Karpas-422 (cell line): ENCODE measurements around the gene ADPRHL1. TPM values are rescaled to one million over a fixed set of nuclear protein-coding genes. Genes with fewer than 3 reads are reported as not detected.

ENCODE experiments used
- DNase-seq: peaks from one replicate; pipeline ENCODE4 v3.0.0-alpha.2; 2015
- H2AFZ ChIP-seq: fragments of 200-600 bp; sonication (generic); 2 replicates; pipeline ENCODE4 v1.6.1; 2014; ENCODE audit warnings: antibody characterized with exemption, low read length, mixed read lengths
- H3K27ac ChIP-seq: fragments of 200-600 bp; sonication (generic); 2 replicates; pipeline ENCODE4 v1.5.1; 2014; ENCODE audit warnings: mild to moderate bottlenecking, low read length, moderate library complexity
- H3K27me3 ChIP-seq: fragments of 200-600 bp; sonication (generic); 2 replicates; pipeline ENCODE4 v1.6.1; 2014; ENCODE audit warnings: low read length, mixed read lengths
- H3K36me3 ChIP-seq: fragments of 200-600 bp; sonication (generic); 2 replicates; pipeline ENCODE4 v1.6.1; 2014; ENCODE audit warnings: low read length, mixed read lengths; ENCODE audit not compliant: insufficient read depth
- H3K4me1 ChIP-seq: fragments of 200-600 bp; sonication (generic); 2 replicates; pipeline ENCODE4 v1.6.1; 2014; ENCODE audit warnings: mild to moderate bottlenecking, low read length, mixed read lengths
- H3K4me2 ChIP-seq: fragments of 200-600 bp; sonication (generic); 2 replicates; pipeline ENCODE4 v1.6.1; 2014; ENCODE audit warnings: low read length, low read depth, mild to moderate bottlenecking; ENCODE audit not compliant: poor library complexity, severe bottlenecking
- H3K4me3 ChIP-seq: fragments of 200-600 bp; sonication (generic); 2 replicates; pipeline ENCODE4 v1.5.1; 2014; ENCODE audit warnings: mild to moderate bottlenecking, antibody characterized with exemption, low read length, mixed read lengths
- H3K79me2 ChIP-seq: fragments of 200-600 bp; sonication (generic); 2 replicates; pipeline ENCODE4 v1.6.1; 2014; ENCODE audit warnings: mild to moderate bottlenecking, low read length, mixed read lengths
- H3K9ac ChIP-seq: fragments of 200-600 bp; sonication (generic); 2 replicates; pipeline ENCODE4 v1.6.0; 2014; ENCODE audit warnings: low read length
- H3K9me2 ChIP-seq: fragments of 200-600 bp; sonication (generic), shearing (Covaris generic); replicated peaks from 2 replicates; pipeline ENCODE4 v1.6.0; 2014; ENCODE audit warnings: mild to moderate bottlenecking, low read length, moderate library complexity; ENCODE audit not compliant: insufficient read depth
- H3K9me3 ChIP-seq: fragments of 300-700, 200-600 bp; sonication (generic); 2 replicates; pipeline ENCODE4 v1.6.1; 2014; ENCODE audit warnings: low read length, mixed read lengths
- H4K20me1 ChIP-seq: fragments of 200-600 bp; sonication (generic); 2 replicates; pipeline ENCODE4 v1.6.1; 2014; ENCODE audit warnings: mild to moderate bottlenecking, antibody characterized with exemption, low read length, low read depth; ENCODE audit not compliant: insufficient read depth
- total RNA-seq: library from RNA; depleted of rRNA; stranded (reverse); fragments of >200 nt; shearing (Covaris generic); gene quantifications from 2 replicates; pipeline ENCODE4 v1.2.3, GENCODE V29; 2014; ENCODE audit warnings: low replicate concordance

Gene ADPRHL1
- total RNA-seq, 1 experiment from 2014 or later: 10.2 TPM

DNA sequence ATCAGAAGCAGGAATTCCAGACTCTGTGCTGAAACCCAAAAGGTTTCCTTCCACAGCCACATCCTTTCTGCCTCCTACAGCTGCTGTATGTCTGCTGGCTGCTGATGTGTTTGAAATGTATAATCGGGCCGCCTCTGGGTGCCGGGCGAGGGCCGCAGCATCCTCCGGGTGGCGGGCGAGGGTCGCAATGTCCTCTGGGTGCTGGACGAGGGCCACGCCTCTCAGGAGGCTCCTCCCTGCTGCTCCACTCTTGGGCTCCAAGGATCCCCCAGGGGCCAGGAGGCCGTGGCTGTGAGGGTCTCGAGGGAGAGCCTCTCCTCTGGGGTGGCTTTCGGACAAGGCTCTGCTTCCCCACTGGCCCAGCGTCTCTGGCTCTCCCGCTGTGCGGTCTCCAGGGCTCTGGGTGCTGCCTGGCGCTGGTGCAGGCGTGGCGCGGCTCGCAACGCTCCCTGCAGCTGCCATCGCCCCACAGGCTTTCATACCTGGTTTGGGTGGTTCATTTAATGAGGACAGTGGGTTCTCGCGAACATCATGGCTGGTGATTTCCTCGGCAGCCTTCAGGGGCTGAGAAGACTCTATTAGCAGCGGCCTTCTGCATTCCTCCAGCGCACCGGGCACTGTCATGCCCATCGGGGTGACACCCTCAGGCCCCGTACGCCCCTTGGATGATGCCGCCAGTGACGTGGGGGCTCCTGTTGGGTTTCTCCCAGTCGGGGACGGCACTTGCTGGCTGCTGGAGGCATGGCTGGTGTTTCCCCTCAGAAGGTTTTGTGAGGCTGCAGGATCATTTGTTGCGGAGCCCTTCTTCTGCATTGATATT lies 47.6 kb downstream of the ADPRHL1 start:
- Histone ChIP-seq H3K27me3 (no peaks in the 10 kb centered on the region), H3K9me3 (no peaks in the 10 kb centered on the region), H3K36me3 (no peaks in the 10 kb centered on the region), H4K20me1 (no peaks in the 10 kb centered on the region), H3K4me3 (peak overlapping the region; percentile 27; the same call in 1 of the 2 replicates), H2AFZ (no peak overlapping the region), H3K4me2 (peak overlapping the region; percentile 40), H3K27ac (no peak overlapping the region), H3K9ac (peak overlapping the region; percentile 30; the same call in 1 of the 2 replicates), H3K79me2 (no peaks in the 10 kb centered on the region), H3K4me1 (peaks cover 45% of the 10 kb centered on the region), H3K9me2 (no peaks in the 10 kb centered on the region)
- no peak for DNase-seq

DNA sequence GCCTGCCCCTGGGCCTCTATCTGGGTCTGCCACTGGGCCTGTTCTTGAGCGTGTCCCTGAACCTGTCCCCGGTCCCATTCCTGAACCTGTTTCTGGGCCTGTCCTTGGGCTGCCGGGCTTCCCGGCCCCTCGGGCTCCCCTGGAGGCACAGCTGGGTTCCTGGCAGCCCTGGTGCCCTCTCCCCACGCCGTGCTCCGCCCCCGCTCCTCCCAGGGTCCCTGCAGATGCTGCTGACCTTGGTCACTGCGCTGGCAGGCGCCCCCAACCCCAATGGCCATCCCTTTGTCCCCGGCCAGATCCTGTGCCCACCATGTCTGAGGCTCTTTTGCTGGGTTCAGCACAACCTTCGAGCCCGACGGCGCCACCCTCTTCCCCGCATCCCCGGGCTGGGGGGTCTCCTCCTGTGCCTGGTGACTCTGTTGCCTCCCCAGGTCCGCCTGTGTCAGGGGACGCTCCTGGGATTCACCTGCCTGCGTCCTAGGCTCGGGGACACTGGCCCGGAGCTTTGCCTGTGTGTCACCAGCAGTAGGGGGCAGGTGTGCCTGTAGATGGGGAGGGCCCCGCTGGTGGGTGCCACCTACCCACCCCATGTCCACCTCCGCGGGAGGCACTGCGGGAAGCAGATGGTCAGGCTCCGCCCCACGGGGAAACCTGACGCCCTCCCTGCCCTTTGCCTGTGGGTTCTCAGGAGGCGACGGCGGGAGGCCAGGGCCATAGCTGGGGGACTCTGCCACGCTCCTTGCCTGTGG lies 48.4 kb downstream of the ADPRHL1 start:
- Histone ChIP-seq H3K4me2 (peak overlapping the region; percentile 40), H3K4me3 (peak overlapping the region; percentile 27; the same call in 1 of the 2 replicates), H4K20me1 (no peaks in the 10 kb centered on the region), H3K27ac (no peak overlapping the region), H3K9ac (peak overlapping the region; percentile 30; the same call in 1 of the 2 replicates), H2AFZ (no peak overlapping the region), H3K27me3 (no peaks in the 10 kb centered on the region), H3K9me3 (no peaks in the 10 kb centered on the region), H3K36me3 (no peaks in the 10 kb centered on the region), H3K9me2 (no peaks in the 10 kb centered on the region), H3K4me1 (peaks cover 40% of the 10 kb centered on the region), H3K79me2 (no peaks in the 10 kb centered on the region)
- no peak for DNase-seq

DNA sequence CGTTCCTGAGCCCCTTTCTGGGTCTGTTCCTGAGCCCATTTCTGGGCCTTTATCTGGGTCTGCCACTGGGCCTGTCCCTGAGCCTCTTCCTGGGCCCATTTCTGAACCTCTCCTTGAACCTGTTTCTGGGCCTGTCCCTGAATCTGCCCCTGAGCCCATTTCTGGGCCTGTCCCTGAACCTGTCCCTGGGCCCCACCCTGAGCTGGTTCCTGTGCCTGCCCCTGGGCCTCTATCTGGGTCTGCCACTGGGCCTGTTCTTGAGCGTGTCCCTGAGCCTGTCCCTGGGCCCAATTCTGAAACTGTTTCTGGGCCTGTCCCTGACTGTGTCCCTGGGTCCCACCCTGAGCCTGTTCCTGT lies 48.9 kb downstream of the ADPRHL1 start:
- H3K27ac ChIP-seq: no peak overlapping the region
- H3K4me3 ChIP-seq: no peak overlapping the region
- H3K27me3 ChIP-seq: no peaks in the 10 kb centered on the region
- no peaks in the 10 kb centered on the region; the same call in 1 of the 2 replicates for H4K20me1 ChIP-seq
- no peaks in the 10 kb centered on the region for H3K9me2 ChIP-seq
- H3K4me1 ChIP-seq: peaks cover 38% of the 10 kb centered on the region
- H3K79me2 ChIP-seq: no peaks in the 10 kb centered on the region
- DNase-seq: no peak
- no peak overlapping the region for H3K4me2 ChIP-seq
- H3K36me3 ChIP-seq: no peaks in the 10 kb centered on the region
- no peak overlapping the region for H2AFZ ChIP-seq
- no peaks in the 10 kb centered on the region for H3K9me3 ChIP-seq
- H3K9ac ChIP-seq: no peak overlapping the region

DNA sequence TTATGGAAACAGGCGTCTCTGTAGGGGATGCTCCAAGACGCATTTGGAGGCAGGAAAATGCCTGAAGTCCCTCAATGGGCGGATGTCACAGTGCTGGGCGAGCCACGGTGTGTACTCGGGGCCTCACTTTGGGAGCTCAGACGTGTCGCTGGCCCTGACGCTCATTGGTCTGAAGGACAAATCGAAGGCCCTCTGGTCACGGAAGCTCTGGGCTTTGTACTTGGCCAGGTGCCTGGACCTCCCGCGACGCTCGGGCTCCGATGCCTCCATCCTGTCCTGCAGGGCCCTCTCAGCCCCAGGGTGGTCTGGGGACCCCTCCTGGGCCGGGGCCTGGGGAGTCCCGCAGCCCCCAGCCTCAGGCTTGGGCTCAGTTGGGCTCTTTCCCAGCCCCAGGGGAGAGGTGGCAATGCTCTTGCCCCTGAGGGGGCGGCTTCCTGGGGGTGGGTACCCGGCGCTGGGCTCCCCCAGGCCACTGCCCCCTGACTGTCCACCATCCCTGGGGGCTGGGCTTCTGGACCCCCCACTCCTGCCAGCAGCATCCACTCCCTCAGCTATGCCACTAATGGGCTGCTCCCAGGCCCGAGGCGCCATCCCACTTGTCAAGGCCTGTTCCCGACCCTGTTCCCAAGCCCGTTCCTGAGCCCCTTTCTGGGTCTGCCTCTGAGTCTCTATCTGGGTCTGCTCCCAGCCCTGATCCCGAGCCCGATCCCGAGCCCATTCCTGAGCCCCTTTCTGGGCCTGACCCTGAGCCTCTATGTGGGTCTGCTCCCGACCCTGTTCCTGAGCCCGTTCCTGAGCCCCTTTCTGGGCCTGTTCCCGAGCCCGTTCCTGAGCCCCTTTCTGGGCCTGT lies 49.8 kb downstream of the ADPRHL1 start:
- Histone ChIP-seq H3K9me3 (no peaks in the 10 kb centered on the region), H4K20me1 (no peaks in the 10 kb centered on the region; the same call in 1 of the 2 replicates), H3K4me1 (peaks cover 30% of the 10 kb centered on the region), H3K79me2 (no peaks in the 10 kb centered on the region), H2AFZ (no peak overlapping the region), H3K9ac (no peak overlapping the region), H3K4me2 (no peak overlapping the region), H3K27me3 (no peaks in the 10 kb centered on the region), H3K4me3 (no peak overlapping the region), H3K9me2 (no peaks in the 10 kb centered on the region), H3K27ac (no peak overlapping the region), H3K36me3 (no peaks in the 10 kb centered on the region)
- DNase-seq: no peak

DNA sequence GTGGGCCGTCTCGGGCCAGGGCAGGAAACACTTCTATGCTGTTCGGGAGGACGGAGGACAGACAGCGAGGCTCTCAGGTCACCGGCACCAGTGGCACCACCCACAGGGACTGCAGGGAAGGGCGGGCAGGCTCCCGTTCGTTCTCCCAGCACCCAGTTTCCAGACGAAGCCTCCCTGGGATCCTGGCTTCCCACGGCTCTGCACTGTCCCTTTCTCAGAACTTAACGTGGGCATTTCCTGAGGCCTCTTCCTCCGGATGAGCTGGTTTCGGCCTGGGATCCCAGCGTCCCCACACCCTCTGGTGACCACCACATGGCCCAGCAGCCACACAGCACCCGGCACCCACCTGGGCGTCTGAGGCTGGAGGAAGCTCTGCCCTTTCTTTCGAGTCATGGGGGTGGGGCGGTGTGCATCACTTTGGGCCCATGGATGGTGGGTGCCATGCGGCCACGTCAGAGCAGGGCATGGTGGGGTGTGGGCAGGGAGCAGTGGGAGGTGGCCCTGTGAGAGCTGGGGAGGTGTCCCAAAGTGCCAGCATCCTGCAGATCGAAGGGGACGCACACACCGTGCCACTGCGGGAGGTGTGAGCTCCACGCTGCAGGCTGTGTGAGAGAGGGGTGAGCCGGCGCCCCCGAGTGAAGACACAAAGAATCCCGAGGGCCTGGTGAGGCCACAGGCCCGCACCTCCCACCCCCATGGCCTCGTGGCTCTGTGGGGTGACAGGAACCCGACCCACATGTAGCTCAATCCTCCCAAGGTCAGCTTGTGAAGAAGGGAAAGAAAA lies 50.6 kb downstream of the ADPRHL1 start:
- H3K27me3 ChIP-seq: no peaks in the 10 kb centered on the region
- H2AFZ ChIP-seq: no peak overlapping the region

DNA sequence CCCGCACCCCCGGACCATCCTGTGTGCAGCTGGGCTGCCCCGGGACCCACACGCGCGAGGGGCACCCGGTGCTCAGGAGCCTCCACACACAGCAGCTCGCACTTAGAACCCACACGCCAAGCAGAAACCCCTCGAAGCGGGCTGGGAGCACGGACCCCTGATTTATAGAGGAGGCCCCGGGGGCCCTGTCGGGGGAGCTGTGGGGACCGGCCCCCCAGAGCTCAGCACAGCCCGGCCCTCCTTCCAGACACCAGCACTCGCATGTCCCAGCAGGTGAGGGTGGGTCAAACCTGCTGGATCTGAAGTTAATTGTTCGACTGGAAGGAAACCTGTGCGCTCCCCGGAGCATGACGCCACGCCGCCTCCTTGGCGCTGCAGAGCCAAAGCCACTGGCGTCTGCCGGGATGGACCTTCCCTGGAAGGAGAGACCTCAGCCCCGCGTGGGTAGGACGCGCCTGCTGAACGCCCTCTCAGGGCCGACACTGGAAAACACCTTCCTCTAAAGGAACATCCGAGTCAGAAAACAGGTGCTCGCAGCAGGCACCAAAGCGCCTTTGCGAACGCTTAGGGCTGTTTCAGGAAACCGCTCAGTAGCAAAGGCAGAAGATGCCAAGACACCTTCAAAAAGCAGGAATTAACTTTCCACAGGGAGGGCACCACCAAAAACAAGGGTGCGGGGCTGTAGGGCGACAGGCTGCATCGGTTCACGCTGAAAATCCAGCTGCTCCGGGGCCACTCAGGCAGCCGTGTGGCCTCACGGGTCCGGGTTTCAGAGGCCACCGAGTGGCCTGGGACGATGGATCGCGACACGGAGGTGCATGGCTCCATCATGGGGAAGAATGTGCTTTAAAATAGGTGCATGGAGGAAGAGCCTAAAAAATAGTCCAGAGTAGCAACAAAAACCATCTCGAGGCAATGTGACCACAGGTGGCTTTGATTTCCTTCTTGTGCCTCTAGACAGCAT lies 51.6 kb downstream of the ADPRHL1 start:
- Histone ChIP-seq H3K36me3 (no peaks in the 10 kb centered on the region), H3K9ac (no peak overlapping the region), H4K20me1 (no peaks in the 10 kb centered on the region; the same call in 1 of the 2 replicates), H3K9me3 (no peaks in the 10 kb centered on the region), H3K4me3 (no peak overlapping the region), H3K4me2 (no peak overlapping the region), H3K79me2 (no peaks in the 10 kb centered on the region), H3K4me1 (peaks cover 20% of the 10 kb centered on the region), H2AFZ (no peak overlapping the region), H3K27me3 (no peaks in the 10 kb centered on the region), H3K27ac (no peak overlapping the region), H3K9me2 (no peaks in the 10 kb centered on the region)
- DNase-seq: no peak

More for the DNA sequence above, 50.6 kb downstream of the ADPRHL1 start:
- no peaks in the 10 kb centered on the region for H3K79me2 ChIP-seq
- no peaks in the 10 kb centered on the region; the same call in 1 of the 2 replicates for H4K20me1 ChIP-seq
- no peak overlapping the region for H3K27ac ChIP-seq
- no peaks in the 10 kb centered on the region for H3K9me2 ChIP-seq
- no peaks in the 10 kb centered on the region for H3K9me3 ChIP-seq
- DNase-seq: no peak
- no peaks in the 10 kb centered on the region for H3K36me3 ChIP-seq
- H3K9ac ChIP-seq: no peak overlapping the region
- H3K4me2 ChIP-seq: no peak overlapping the region
- no peak overlapping the region for H3K4me3 ChIP-seq
- peaks cover 25% of the 10 kb centered on the region for H3K4me1 ChIP-seq
